ENCODE measurements around the gene RBM3. TPM values are rescaled to one million over a fixed set of nuclear protein-coding genes. Genes with fewer than 3 reads are reported as not detected.

The RBM3 gene
- total and polyA plus RNA-seq, 2 of the 8 experiments (the other 6 are each of a cell fraction or from before 2014, with no cell fraction given): 99.6 to 164 TPM

- H2BK120ac ChIP-seq (replicated peaks; ENCODE audit: low read depth, low read length): no peak overlapping the region
- FAIRE-seq (no peak), DNase-seq (ENCODE audit: low read depth in 1 of 2, low spot score in 2 of 2) (no peak)
- no peak overlapping the region for H3K27ac ChIP-seq (ENCODE audit: low read depth, low read length)
- no peak overlapping the region for H4K5ac ChIP-seq (ENCODE audit: insufficient read length, low read depth, low read length)
- no peak overlapping the region for H3K18ac ChIP-seq (ENCODE audit: extremely low read depth, low read length)
- no peak overlapping the region for H2BK15ac ChIP-seq (ENCODE audit: low read length)
- H2BK20ac ChIP-seq (ENCODE audit: low read length): no peak overlapping the region
- peaks cover 0 to 15% (median 3%) of the 10 kb centered on the region in 4 experiments; a peak in 4 of 8 replicates for H3K36me3 ChIP-seq (ENCODE audit: control insufficient read depth in 2 of 4, insufficient read depth in 4 of 4, low read length in 3 of 4)
- H4K8ac ChIP-seq (ENCODE audit: extremely low read depth, insufficient read depth, low read length): no peak overlapping the region; the same call in 1 of the 2 replicates
- H3K56ac ChIP-seq (replicated peaks; ENCODE audit: insufficient read length, low read depth, low read length): no peak overlapping the region
- no peak overlapping the region for H2BK5ac ChIP-seq (ENCODE audit: low read depth, low read length)
- H3K14ac ChIP-seq (ENCODE audit: insufficient read length): no peak overlapping the region
- no peak overlapping the region for H3K4me2 ChIP-seq (ENCODE audit: insufficient read depth in 1 of 2, low read depth in 2 of 2, low read length in 2 of 2)
- no peaks in the 10 kb centered on the region for H3K79me1 ChIP-seq (ENCODE audit: low read depth, low read length)
- H3K23me2 ChIP-seq (ENCODE audit: low read depth, low read length): peaks cover 2% of the 10 kb centered on the region; the same call in 1 of the 2 replicates
- no peaks in the 10 kb centered on the region for H4K20me1 ChIP-seq (replicated peaks in 1 of 2; ENCODE audit: control insufficient read depth in 1 of 2, insufficient read depth in 2 of 2, low read length in 2 of 2)
- no peaks in the 10 kb centered on the region for H3K9me3 ChIP-seq (ENCODE audit: insufficient read depth in 2 of 2, low read depth in 1 of 2, low read length in 1 of 2)
- H3K79me2 ChIP-seq (ENCODE audit: control insufficient read depth in 1 of 2, insufficient read depth in 2 of 2, low read length in 2 of 2): no peaks in the 10 kb centered on the region
- H3K9ac ChIP-seq (replicated peaks in 1 of 4; ENCODE audit: extremely low read depth in 1 of 4, low read depth in 3 of 4, low read length in 3 of 4): no peak overlapping the region
- no peaks in the 10 kb centered on the region for H3K27me3 ChIP-seq (replicated peaks in 1 of 4; ENCODE audit: control insufficient read depth in 3 of 4, extremely low read depth in 1 of 4, insufficient read depth in 3 of 4, low read length in 3 of 4)
- H3K23ac ChIP-seq (ENCODE audit: insufficient read length): no peak overlapping the region
- no peak overlapping the region for H2AK5ac ChIP-seq (ENCODE audit: low read depth, low read length)
- H3K4me3 ChIP-seq (ENCODE audit: extremely low read depth in 1 of 4, insufficient read depth in 2 of 4, low read depth in 3 of 4, low read length in 4 of 4): no peak overlapping the region
- 96% methylated on average over 14 of the region's 19 CpGs; no CpG with 5 or more reads in 1 of the 2 experiments for WGBS, 2 experiments (ENCODE audit: extremely low coverage in 1 of 2, insufficient coverage in 1 of 2, insufficient read length in 1 of 2, insufficient replicate concordance in 2 of 2, low coverage in 1 of 2, low lambda C conversion rate in 2 of 2, missing lambda C conversion rate in 1 of 2)
- peaks cover 0 to 3% (median 1%) of the 10 kb centered on the region in 4 experiments; a peak in 2 of 7 replicates for H3K4me1 ChIP-seq (replicated peaks in 1 of 4; ENCODE audit: control insufficient read depth in 3 of 4, insufficient read depth in 4 of 4, low read length in 3 of 4)
- ChIA-PET CTCF (ENCODE audit: partially characterized antibody) (no interaction called here), POLR2A (ENCODE audit: partially characterized antibody) (interaction anchor here (1.0 to 1.2 kb wide), 2 partner anchors 21 to 26 kb away, joined by 4 read pairs; partner anchors contain the start of gene RBM3)
- no peak overlapping the region for H2AFZ ChIP-seq (ENCODE audit: low read length)
- no peak overlapping the region for H3K4ac ChIP-seq (replicated peaks; ENCODE audit: insufficient read length, low read depth, low read length)
- H2BK12ac ChIP-seq (ENCODE audit: low read depth, low read length): no peak overlapping the region
- H4K91ac ChIP-seq (replicated peaks; ENCODE audit: insufficient read length, low read length): no peak overlapping the region
- TF ChIP-seq POLR2AphosphoS5 (IDR thresholded peaks at IDR 0.05; ENCODE audit: low read depth, low read length) (no peak), SIN3A (conservative IDR thresholded peaks at IDR 0.05 in 1 of 2, IDR thresholded peaks at IDR 0.05 in 1 of 2; ENCODE audit: low read depth in 1 of 2, low read length in 2 of 2) (no peak), PHF8 (conservative IDR thresholded peaks at IDR 0.05; ENCODE audit: low read depth, low read length) (no peak), TBP (IDR thresholded peaks at IDR 0.05; ENCODE audit: low read depth, low read length) (no peak), JUND (IDR thresholded peaks at IDR 0.05; ENCODE audit: low read length) (no peak), ASH2L (IDR thresholded peaks at IDR 0.05; ENCODE audit: low read length) (no peak), KDM4A (IDR thresholded peaks at IDR 0.05; ENCODE audit: low read depth, low read length, severe bottlenecking) (no peak), CTCF (IDR thresholded peaks at IDR 0.05; ENCODE audit: control extremely low read depth in 1 of 3, insufficient read depth in 1 of 3, low read depth in 1 of 3, low read length in 3 of 3) (no peak), SUZ12 (IDR thresholded peaks at IDR 0.05; ENCODE audit: low read length) (no peak), TAF1 (IDR thresholded peaks at IDR 0.05; ENCODE audit: low read depth, low read length) (no peak)
Measured at GRCh38 chrX:48600226-48600625, 25.9 kb downstream of the RBM3 start.
